ENCODE data around the gene CYP4F3.
"Not testable (repeated sequence)": the region's sequence is repeated elsewhere in the genome, so short reads cannot be mapped to it uniquely, and the experiment has no call there.

Gene CYP4F3, protein sequence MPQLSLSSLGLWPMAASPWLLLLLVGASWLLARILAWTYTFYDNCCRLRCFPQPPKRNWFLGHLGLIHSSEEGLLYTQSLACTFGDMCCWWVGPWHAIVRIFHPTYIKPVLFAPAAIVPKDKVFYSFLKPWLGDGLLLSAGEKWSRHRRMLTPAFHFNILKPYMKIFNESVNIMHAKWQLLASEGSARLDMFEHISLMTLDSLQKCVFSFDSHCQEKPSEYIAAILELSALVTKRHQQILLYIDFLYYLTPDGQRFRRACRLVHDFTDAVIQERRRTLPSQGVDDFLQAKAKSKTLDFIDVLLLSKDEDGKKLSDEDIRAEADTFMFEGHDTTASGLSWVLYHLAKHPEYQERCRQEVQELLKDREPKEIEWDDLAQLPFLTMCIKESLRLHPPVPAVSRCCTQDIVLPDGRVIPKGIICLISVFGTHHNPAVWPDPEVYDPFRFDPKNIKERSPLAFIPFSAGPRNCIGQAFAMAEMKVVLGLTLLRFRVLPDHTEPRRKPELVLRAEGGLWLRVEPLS

DNA sequence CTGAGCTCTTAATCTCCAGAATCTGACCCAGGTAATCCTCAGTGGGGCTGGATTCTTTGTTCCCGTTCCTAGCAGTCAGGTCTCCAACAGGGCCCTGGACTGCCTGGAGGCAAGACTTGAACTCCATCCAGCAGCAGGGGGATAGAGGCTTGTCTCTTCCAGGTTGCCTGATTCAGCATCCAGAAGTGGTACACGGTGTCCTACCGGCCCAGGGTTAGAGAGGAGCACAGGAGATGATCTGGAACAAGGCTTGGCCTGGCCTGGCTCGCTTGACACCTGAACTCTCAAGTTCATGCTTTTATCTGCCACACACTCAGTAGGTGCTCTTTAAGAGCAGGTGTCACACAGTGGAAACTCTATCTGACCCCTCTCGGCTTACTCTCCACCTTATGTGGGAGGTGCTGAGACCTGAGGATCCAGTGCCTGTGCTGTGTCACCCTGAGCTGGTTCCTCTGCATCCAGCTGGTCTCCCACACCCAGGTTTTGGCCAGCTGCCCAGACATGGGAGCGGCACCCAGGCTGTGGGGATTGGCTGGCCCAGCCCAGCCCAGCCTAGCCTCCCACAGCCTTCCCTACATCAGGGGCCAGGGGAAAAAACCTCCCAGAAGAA lies at the start of gene CYP4F3:
Gene CYP4F3 (plus strand): TSS at position 604 of the 610 bp plus-strand sequence. CDS start 519 bp downstream, outside the sequence.
- no peak for DNase-seq

GRCh38 chr19:15591796-15592195 lies 48.9 kb upstream of the CYP4F3 start:
- DNase-seq, result no peak

- not testable (repeated sequence) for DNase-seq
Measured at GRCh38 chr19:15592506-15592905, 48.2 kb upstream of the CYP4F3 start.

GRCh38 chr19:15593766-15594165 lies 46.9 kb upstream of the CYP4F3 start:
- DNase-seq, result not testable (repeated sequence)

- DNase-seq, result no peak
Measured at GRCh38 chr19:15595069-15595468, 45.6 kb upstream of the CYP4F3 start.

DNA sequence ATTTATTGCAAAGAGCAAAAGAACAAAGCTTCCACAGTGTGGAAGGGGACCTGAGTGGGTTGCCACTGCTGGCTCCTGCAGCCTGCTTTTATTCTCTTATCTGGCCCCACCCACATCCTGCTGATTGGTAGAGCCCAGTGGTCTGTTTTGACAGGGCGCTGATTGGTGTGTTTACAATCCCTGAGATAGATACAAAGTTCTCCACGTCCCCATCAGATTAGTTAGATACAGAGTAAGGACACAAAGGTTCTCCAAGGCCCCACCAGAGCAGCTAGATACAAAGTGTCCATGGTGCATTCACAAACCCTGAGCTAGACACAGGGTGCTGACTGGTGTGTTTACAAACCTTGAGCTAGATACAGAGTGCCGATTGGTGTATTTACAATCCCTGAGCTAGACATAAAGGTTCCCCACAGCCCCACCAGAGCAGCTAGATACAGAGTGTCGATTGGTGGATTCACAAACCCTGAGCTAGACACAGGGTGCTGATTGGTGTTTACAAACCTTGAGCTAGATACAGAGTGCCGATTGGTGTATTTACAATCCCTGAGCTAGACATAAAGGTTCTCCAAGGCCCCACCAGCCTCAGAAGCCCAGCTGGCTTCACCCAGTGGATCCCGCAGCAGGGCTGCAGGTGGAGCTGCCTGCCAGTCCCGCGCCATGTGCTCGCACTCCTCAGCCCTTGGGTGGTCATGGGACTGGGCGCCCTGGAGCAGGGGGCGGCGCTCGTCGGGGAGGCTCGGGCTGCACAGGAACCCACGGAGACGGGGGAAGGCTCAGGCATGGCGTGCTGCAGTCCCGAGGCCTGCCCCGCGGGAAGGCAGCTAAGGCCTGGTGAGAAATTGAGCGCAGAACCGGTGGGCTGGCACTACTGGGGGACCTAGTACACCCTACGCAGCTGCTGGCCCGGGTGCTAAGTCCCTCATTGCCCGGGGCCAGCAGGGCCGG lies 32.4 kb upstream of the CYP4F3 start:
- not testable (repeated sequence) for DNase-seq

GRCh38 chr19:15609261-15609660 lies 31.4 kb upstream of the CYP4F3 start:
- DNase-seq, result no peak

- DNase-seq, result no peak
Measured at GRCh38 chr19:15612342-15612741, 28.4 kb upstream of the CYP4F3 start.

DNA sequence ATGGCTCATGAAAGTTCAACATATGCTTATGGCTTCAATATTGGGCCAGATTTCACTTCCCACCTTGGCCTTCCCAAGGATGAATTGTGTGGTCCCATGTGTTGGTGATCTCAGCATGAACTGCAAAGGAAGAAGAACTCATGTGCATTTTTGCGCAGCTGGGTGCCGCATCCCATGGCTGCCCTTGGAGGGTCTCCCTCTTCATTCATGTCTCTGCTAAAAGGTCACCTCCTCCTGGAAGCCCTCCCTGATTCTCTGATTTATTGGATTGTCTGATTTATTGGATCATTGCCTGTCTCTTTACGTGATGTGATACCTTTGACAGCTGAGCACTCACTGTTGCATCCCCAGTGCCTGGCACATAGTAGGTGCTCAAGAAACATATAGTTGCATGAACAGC lies 27.4 kb upstream of the CYP4F3 start:
- no peak for DNase-seq

DNA sequence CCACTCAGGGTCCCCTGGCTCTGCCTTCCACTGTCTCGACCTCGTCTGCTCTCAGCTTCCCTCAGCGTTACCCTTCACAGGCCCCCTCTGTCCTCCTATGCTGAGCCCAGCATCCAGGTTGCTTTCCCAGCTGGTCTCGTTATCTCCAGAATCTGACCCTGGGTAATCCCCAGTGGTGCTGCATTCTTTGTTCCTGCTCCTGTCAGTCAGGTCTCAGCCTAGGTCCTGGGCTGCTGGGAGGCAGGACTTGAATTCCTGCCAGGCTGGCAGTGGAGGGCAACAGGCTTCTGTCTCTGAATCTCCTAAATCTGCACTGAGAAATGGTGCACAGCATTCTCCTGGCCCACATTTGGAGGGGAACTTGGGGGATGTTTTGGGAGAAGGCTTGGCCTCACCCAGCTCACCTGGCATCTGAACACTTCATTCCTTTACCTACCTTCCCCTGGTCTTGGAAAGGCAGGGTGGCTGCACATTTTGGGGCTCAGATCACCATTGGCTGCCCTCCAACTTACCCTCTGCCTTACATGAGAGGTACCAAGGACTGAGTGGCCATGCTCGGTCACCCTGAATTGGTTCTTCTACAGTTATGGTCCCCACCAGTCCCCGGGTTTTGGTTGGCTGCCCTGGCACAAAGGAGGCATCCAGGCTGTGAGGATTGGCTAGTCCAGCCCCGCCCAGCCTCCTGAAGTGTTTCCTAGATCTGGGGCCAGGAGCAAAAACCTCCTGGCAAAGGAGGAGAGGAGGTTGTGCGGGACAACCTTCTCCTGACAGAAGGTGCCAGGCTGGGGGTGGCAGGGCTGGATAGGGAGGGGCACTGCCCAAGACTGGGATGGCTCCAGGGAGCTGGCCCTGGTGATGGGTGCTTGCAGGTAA lies 26.0 kb upstream of the CYP4F3 start, which contains the start of gene CYP4F8:
Gene CYP4F8 (plus strand): TSS at position 712 of the 873 bp plus-strand sequence. CDS start 399 bp downstream, outside the sequence.
- no peak for DNase-seq

DNA sequence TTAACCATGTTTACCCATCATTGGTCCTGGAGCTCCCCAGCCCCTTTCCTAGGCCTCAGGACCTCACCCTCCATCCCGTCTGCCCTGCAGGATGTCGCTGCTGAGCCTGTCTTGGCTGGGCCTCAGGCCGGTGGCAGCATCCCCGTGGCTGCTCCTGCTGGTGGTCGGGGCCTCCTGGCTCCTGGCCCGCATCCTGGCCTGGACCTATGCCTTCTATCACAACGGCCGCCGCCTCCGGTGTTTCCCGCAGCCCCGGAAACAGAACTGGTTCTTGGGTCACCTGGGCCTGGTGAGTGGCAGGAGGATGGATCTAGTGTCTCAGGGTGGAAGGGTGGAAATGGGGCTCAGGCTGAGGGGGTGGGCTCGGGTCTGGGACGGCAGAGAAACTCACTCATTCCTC lies 25.2 kb upstream of the CYP4F3 start:
- DNase-seq, result no peak

DNA sequence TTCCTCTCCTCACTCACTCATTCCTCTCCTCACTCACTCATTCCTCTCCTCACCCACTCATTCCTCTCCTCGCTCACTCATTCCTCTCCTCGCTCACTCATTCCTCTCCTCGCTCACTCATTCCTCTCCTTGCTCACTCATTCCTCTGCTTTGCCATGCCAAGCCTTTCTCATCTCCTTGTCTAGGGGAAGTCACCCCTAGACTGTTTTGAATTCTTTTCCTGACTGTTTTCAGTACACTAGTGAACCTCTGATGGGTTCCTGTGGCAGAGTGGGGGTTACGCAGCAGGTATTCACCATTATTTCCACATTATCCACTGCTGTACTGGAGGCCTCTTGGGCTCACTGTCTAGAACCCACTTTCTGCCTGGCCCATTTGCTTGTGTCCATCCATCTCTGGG lies 24.5 kb upstream of the CYP4F3 start:
- DNase-seq, result no peak

DNA sequence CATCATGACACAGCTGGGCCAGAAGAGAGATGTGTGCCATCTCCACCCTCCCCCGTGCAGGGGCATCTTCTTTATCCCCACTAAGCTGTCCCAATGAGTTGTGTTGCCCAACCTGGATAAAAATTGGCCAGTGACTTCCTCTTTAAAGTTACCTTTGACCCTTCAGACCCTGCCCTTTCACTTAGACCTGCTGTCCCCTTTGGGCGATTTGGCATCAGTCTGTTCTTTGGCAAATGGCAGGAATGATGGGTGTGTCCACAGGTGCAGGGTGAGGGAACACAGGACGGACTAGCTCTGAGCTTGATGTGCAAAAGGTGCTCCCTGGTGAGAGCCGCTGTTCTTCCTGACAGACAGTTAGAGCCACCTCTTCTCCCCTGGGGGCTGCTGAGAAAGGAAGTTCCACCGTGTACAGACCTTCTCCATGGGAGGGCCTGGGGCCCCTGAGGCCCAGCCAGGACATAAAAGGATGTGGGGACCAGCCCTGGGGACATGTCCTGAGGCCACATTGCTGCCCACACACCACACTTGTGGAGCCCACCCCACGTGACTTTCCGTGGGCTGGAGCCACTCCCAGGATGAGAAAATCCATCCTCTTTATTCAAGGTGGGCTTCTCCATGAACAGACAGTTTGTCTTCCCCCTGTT lies 23.9 kb upstream of the CYP4F3 start:
- DNase-seq, result no peak

DNA sequence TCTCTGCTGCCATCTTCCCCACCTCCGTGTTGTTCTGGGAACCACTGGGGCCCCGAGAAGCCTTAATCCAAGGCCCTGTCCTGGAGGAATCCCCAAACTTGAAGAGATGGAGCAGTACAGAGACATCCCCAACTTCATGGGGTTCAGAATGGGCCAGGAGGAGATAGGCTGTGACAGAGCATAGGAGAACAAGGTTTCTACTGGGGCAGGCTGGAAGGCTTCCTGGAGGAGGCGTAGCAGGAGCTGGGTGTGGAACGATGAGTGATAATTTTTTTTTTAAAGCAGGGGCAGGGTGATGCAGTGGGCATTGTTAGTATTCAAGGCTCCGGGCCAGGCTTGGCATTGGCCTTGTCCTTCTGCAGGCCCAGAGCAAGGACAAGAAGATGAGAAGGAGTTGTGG lies 22.4 kb upstream of the CYP4F3 start:
- DNase-seq, result no peak

GRCh38 chr19:15621801-15622200 lies 18.9 kb upstream of the CYP4F3 start:
- no peak for DNase-seq

- no peak for DNase-seq
Measured at GRCh38 chr19:15622991-15623390, 17.7 kb upstream of the CYP4F3 start.

DNA sequence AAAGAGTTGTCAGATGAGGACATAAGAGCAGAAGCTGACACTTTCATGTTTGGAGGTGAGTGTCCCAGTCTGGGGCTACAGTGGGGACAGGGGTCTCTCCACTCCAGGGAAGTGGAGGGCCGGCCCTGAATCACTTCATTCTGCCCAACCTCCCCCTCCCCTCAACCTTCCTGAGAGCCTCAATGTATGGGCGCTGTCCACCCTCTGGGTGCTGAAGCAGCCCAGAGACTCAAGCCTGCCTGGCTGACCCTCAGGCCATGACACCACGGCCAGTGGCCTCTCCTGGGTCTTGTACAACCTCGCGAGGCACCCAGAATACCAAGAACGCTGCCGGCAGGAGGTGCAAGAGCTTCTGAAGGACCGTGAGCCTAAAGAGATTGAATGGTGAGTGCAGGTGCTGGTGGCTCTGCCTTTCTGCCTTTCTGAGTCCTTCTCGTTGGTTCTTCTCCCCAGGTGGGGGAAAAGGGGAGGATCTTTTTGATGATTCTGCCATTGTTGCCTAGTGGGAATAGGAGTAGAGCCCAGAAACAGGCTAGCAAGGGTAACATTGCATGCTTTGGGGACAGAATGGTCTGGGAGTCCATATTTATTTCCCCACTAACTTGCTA lies 16.9 kb upstream of the CYP4F3 start:
- DNase-seq, result no peak

- DNase-seq, result no peak
Measured at GRCh38 chr19:15628236-15629002, 12.3 kb upstream of the CYP4F3 start.

GRCh38 chr19:15629003-15629880 lies 11.5 kb upstream of the CYP4F3 start:
- DNase-seq, result peak; percentile 83
